Measurements from ENCODE around the gene ASAH2.

The ASAH2 gene

DNA sequence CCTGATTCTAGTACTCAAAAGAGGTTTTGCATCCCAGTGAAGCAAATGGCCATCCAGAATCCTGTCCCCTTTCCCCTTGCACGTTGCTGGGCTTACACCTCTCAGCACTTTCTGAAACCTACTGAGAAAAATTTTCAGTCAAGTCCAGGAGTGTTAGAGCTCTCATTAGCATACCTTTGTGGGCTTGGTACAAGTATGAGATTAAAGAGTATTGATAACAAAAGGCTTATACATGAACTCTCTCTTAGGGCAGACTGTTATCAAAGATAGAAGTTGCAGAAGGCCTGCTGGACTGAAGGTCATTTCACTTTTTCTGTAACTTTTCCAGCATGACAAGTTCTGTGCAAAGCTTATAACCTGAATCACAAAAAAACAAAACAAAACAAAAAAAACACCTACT lies at the start of gene ASAH2:
Gene ASAH2 (minus strand): TSS at position 123 of the 400 bp plus-strand sequence. CDS start 2,906 bp downstream, outside the sequence.
- no peak for DNase-seq (ENCODE audit: extremely low read depth, low read depth)
- no peak within 1 kb of the TSS for H3K4me3 ChIP-seq (replicated peaks; ENCODE audit: low read depth, low read length)
- TF ChIP-seq, protein P1, sequence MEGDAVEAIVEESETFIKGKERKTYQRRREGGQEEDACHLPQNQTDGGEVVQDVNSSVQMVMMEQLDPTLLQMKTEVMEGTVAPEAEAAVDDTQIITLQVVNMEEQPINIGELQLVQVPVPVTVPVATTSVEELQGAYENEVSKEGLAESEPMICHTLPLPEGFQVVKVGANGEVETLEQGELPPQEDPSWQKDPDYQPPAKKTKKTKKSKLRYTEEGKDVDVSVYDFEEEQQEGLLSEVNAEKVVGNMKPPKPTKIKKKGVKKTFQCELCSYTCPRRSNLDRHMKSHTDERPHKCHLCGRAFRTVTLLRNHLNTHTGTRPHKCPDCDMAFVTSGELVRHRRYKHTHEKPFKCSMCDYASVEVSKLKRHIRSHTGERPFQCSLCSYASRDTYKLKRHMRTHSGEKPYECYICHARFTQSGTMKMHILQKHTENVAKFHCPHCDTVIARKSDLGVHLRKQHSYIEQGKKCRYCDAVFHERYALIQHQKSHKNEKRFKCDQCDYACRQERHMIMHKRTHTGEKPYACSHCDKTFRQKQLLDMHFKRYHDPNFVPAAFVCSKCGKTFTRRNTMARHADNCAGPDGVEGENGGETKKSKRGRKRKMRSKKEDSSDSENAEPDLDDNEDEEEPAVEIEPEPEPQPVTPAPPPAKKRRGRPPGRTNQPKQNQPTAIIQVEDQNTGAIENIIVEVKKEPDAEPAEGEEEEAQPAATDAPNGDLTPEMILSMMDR (IDR thresholded peaks at IDR 0.05; ENCODE audit: low read depth, low read length, missing control alignments) = no peak

DNA sequence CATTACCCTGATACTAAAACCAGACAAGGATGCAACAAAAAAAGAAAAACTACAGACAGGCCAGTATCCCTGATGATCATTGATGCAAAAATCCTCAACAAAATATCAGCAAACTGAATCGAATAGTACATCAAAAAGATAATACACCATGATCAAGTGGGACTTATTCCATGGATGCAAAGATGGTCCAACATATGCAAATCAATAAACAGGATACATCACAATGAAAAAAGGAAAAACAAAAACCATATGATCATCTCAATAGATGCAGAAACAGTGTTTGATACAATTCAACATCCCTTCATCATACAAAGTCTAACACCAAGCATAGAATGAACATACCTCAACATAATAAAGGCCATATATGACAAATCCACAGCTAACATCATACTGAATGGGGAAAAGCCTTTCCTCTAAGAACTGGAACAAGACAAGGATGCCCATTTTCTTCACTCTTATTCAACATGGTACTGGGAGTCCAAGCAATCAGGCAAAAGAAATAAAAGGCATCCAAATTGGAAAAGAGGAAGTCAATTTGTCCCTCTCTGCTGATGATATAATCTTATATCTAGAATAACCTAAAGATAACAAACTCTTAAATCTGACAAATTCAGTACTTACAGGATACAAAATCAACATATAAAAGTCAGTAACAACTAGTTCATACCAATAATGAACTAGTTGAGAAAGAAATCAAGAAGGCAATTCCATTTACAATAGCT lies 48.8 kb upstream of the ASAH2 start:
- TF ChIP-seq, protein P1 (IDR thresholded peaks at IDR 0.05; ENCODE audit: low read depth, low read length, missing control alignments) = no peak
- no peak for DNase-seq (ENCODE audit: extremely low read depth, low read depth)
- no peak overlapping the region for H3K4me3 ChIP-seq (replicated peaks; ENCODE audit: low read depth, low read length)

DNA sequence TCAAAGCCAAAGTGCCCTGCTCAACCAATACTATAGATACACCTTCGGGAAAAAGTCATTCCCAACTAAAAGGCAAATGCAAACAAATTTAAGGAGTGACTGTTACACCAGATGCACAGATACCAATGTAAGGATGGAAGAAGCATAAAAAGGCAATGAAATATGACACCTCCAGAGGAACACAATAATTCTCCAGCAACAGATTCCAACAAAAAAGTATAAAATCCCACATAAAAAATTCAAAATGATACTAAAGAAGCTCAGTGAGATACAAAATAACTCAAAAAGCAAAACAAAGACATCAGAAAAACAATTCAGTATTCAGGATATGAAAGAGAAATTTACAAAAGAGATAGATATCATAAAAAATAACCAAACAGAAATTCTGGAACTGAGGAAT lies 44.1 kb upstream of the ASAH2 start:
- no peak for DNase-seq (ENCODE audit: extremely low read depth, low read depth)
- H3K4me3 ChIP-seq (replicated peaks; ENCODE audit: low read depth, low read length) = no peak overlapping the region
- TF ChIP-seq, protein P1 (IDR thresholded peaks at IDR 0.05; ENCODE audit: low read depth, low read length, missing control alignments) = no peak

DNA sequence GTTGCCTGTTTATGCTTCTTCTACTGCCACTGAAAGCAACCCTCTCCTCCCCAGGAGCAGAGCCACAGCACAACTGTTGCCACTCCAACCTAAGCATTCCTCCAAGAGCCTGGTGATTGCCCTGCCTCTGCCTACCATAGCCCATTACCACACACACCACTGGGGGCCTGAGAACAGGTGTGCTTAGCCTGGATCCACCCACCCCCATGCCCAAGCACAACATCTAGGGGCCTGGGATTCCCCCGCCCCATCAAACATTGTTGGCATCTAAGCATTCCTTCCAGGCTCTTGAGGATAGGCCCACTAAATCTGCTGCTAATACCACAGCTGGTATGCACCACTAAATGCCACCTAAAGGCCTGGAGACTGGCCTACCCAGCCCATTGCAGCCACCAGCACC lies 43.3 kb upstream of the ASAH2 start:
- no peak for DNase-seq (ENCODE audit: extremely low read depth, low read depth)
- TF ChIP-seq, protein P1 (IDR thresholded peaks at IDR 0.05; ENCODE audit: low read depth, low read length, missing control alignments) = no peak

DNA sequence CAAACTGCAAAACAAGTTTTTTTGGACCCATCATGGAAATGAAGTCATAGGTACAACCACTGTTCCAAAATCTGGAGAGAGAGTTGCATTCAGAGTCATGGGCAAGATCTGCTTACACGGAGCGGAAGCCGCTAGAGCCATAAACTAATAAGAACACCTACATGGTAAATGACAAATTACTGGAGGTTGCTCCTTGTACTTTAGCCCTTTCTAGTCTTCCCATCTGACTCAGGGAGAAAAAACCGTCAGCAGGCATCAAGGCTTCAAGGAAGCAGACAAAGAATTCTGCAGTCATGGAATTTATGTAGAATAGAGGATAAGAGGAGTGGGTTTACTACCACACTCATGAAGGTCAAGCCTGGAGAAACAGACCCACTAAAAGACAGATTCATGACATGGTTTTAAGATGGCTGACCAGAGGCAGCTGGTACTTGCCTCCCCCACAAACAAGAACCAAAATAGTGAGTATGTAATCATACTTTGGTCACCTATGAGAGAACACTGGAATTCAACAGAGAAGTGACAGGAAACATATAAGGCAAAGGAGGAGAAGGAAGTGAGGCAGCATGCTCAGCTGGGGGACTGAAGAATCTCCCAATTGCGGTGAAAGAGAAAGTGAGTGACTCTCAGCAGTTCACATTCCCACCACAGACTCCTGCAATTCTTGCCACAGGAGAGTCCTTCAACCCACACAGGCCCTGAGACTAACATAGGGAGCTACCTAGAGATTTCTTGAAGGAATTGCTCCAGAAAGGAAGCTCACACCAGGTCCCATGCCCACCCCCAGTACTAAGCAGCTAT lies 42.4 kb upstream of the ASAH2 start:
- H3K4me3 ChIP-seq (replicated peaks; ENCODE audit: low read depth, low read length) = no peak overlapping the region
- no peak for DNase-seq (ENCODE audit: extremely low read depth, low read depth)
- TF ChIP-seq, protein P1 (IDR thresholded peaks at IDR 0.05; ENCODE audit: low read depth, low read length, missing control alignments) = no peak

More for the DNA sequence above, 43.3 kb upstream of the ASAH2 start:
- no peak overlapping the region for H3K4me3 ChIP-seq (replicated peaks; ENCODE audit: low read depth, low read length)

DNA sequence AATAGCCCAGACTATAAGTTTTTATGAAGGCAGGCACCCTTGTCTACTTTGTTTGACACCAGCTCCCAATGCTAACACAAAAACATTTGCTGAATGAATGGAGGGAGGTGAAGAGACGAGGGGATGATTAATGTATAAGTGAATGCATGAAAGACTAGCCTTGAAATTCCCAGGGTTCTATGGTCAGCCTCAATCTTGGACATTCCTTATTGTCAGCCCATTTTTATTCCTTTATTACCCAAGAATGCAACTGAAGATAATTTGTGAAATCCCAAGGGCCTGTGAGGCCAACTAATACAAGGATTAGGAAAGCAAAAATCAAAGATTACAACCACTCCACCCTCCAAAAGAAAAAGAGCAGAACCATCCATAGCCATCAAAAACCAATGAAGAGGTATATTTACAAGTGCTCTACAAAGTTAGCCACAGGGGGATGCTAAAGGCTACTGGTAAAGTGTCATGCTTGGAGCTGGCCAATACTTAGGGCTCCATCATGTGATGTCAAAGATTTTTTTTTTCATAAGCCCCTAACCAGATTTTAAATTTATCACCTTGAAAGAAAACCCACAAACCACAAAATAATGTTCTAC lies 40.0 kb upstream of the ASAH2 start:
- DNase-seq (ENCODE audit: extremely low read depth, low read depth) = no peak
- TF ChIP-seq, protein P1 (IDR thresholded peaks at IDR 0.05; ENCODE audit: low read depth, low read length, missing control alignments) = no peak

More for the DNA sequence above, 40.0 kb upstream of the ASAH2 start:
- no peak overlapping the region for H3K4me3 ChIP-seq (replicated peaks; ENCODE audit: low read depth, low read length)

Measured in HFF-Myc (cell line).